BE2C (cell line): ENCODE data around the gene KDM6A.

ENCODE experiments used
- DNase-seq: peaks from one replicate; pipeline ENCODE4 v3.0.0-alpha.2; 2020
- H3K27me3 ChIP-seq: fragments of 250-450 bp; sonication (Bioruptor Pico); 2 replicates; pipeline ENCODE4 v1.5.1; 2020; ENCODE audit warnings: mild to moderate bottlenecking
- H3K36me3 ChIP-seq: fragments of 250-450 bp; sonication (Bioruptor Pico); 2 replicates; pipeline ENCODE4 v1.5.1; 2020; ENCODE audit warnings: mild to moderate bottlenecking
- H3K4me1 ChIP-seq: fragments of 250-450 bp; sonication (Bioruptor Pico); 2 replicates; pipeline ENCODE4 v1.5.1; 2020
- H3K4me3 ChIP-seq: 2 replicates; pipeline ENCODE4 v1.5.1; 2011; ENCODE audit warnings: low read depth, low read length
- H3K9me3 ChIP-seq: fragments of 250-450 bp; sonication (Bioruptor Pico); 2 replicates; pipeline ENCODE4 v1.5.1; 2020
- TF ChIP-seq, protein P1 (sequence below): IDR thresholded peaks from 2 replicates; pipeline ENCODE4 v1.5.1; 2012; ENCODE audit warnings: mild to moderate bottlenecking, low read depth, low read length

The KDM6A gene

GRCh38 chrX:44957848-44958247 is 84.9 kb downstream of the KDM6A start:
- Histone ChIP-seq H3K27me3 (no peaks in the 10 kb centered on the region), H3K4me3 (no peak overlapping the region), H3K9me3 (no peaks in the 10 kb centered on the region), H3K36me3 (no peaks in the 10 kb centered on the region), H3K4me1 (no peaks in the 10 kb centered on the region)
- TF ChIP-seq, protein P1, sequence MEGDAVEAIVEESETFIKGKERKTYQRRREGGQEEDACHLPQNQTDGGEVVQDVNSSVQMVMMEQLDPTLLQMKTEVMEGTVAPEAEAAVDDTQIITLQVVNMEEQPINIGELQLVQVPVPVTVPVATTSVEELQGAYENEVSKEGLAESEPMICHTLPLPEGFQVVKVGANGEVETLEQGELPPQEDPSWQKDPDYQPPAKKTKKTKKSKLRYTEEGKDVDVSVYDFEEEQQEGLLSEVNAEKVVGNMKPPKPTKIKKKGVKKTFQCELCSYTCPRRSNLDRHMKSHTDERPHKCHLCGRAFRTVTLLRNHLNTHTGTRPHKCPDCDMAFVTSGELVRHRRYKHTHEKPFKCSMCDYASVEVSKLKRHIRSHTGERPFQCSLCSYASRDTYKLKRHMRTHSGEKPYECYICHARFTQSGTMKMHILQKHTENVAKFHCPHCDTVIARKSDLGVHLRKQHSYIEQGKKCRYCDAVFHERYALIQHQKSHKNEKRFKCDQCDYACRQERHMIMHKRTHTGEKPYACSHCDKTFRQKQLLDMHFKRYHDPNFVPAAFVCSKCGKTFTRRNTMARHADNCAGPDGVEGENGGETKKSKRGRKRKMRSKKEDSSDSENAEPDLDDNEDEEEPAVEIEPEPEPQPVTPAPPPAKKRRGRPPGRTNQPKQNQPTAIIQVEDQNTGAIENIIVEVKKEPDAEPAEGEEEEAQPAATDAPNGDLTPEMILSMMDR = no peak
- DNase-seq = no peak

DNA sequence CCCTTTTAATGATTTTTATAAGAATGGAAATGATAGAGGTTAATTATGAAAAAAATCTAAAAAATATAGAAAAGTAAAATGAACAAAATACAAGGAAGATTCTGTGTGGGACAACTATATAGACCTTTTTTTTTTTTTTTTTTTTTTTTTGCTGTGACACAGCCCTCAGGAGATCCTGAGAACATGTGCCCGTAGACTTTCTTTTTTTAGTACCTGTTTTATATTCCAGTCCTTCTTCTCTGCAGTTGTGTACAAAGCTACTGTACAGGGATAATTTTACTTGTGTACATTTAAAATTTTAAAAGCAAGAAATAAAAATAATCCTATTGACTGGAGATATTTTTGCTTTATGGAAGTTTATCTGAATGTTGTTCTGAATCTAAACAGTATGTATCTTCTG is 85.5 kb downstream of the KDM6A start:
- TF ChIP-seq, protein P1 = no peak
- DNase-seq = no peak

DNA sequence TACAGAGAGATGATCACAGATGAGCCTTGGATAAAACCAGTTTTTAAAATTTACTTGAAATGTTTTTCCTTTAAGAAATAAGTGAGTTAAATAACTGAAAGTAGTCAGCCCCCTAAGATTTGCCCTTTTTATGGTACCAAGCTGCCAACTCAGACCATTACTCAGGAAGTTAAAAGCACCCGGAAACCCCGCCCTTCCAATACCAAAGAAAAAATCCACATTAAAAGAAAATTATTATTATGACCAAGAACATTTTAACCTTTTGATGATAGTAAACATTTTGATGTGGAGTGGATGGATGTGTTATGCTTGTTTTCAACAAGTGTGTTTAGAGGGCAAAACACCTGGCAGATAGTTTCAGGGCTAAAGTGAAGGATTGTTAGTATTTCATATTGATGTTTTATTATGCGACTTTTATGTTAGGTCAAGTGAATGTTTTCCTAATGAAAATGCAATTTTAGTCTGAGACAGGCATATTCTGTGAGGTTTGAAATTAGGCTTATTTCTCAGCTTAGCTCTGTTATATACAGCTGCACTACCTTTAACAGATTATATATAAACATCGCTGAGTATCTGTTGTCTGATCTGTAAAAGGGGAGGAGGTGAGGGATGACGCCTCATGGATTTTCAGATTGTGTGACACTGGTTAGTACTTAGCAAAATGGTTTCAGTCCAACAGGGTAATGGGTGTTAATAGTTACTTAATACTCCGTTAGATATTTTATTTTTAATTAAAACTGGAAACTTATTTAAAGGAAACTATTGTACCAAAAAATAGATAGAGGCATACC is 89.0 kb downstream of the KDM6A start:
- Histone ChIP-seq H3K36me3 (no peaks in the 10 kb centered on the region), H3K9me3 (no peaks in the 10 kb centered on the region), H3K27me3 (no peaks in the 10 kb centered on the region), H3K4me3 (no peak overlapping the region), H3K4me1 (no peaks in the 10 kb centered on the region)
- no peak for DNase-seq
- TF ChIP-seq, protein P1 = no peak

More for the DNA sequence above, 85.5 kb downstream of the KDM6A start:
- H3K9me3 ChIP-seq = no peaks in the 10 kb centered on the region
- no peaks in the 10 kb centered on the region for H3K27me3 ChIP-seq
- no peak overlapping the region for H3K4me3 ChIP-seq
- no peaks in the 10 kb centered on the region for H3K4me1 ChIP-seq
- H3K36me3 ChIP-seq = no peaks in the 10 kb centered on the region

DNA sequence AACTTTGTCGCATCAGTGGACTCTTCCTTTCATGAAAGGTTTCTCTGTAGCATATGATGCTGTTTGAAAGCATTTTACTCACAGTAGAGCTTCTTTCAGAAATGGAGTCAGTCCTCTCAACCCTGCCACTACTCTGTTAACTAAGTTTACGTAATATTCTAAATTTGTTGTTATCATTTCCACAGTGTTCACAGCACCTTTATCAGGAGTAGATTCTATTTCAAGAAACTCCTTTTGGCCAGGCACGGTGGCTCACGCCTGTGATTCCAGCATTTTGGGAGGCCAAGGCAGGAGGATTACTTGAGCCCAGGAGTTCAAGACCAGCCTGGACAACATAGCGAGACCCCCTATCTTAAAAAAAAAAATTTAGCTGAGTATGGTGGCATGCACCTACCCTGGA is 90.0 kb downstream of the KDM6A start:
- H3K36me3 ChIP-seq = no peaks in the 10 kb centered on the region
- TF ChIP-seq, protein P1 = no peak
- no peaks in the 10 kb centered on the region for H3K4me1 ChIP-seq
- no peaks in the 10 kb centered on the region for H3K27me3 ChIP-seq
- H3K9me3 ChIP-seq = no peaks in the 10 kb centered on the region
- no peak overlapping the region for H3K4me3 ChIP-seq
- no peak for DNase-seq

DNA sequence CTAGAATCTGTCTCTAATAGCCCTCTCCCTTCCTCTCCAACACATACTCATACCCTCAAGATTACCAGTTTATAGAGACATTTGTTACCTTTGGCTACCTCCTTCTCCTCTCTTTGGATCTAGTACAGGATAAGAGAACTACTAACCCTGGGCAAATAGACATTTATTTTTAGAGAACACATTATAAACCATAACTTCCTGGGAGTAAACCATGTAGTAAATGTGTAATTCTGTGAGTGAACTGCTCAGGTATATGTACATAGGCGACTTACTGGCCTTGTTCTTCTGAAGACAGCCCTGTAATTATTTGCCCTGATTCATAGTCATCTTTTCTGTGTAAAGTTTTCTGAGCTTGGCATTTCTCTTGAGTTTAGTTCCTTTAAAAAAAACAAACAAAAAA is 94.2 kb downstream of the KDM6A start:
- Histone ChIP-seq H3K4me3 (no peak overlapping the region), H3K9me3 (no peaks in the 10 kb centered on the region), H3K27me3 (no peaks in the 10 kb centered on the region), H3K36me3 (no peaks in the 10 kb centered on the region), H3K4me1 (no peaks in the 10 kb centered on the region)
- TF ChIP-seq, protein P1 = no peak
- no peak for DNase-seq

DNA sequence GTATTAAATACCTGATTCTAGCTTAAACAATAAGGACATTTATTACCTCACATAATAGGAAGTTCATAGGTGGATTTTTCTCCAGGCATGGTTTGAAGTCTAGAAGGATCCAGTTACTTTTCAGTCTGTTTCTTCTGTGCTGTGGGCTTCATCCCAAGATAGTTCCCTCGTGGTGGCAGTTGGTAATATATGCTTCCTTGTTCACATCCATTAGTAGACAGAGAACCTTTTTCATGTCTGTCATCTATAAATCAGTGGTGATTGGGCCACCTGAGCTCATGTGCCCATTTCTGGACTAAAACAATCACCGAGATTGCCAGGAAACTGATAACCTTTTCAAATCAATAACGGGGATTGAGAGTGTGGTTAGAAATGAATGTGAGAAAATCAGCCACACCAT is 97.7 kb downstream of the KDM6A start:
- Histone ChIP-seq H3K36me3 (no peaks in the 10 kb centered on the region), H3K4me3 (no peak overlapping the region), H3K4me1 (no peaks in the 10 kb centered on the region), H3K27me3 (no peaks in the 10 kb centered on the region), H3K9me3 (no peaks in the 10 kb centered on the region)
- TF ChIP-seq, protein P1 = no peak
- no peak for DNase-seq
